GM12874 (cell line): ENCODE results near the gene FAM209B.
"Not testable (repeated sequence)": the region's sequence is repeated elsewhere in the genome, so short reads cannot be mapped to it uniquely, and the experiment has no call there.

Source experiments
- CTCF ChIP-seq: IDR thresholded peaks from 2 replicates; pipeline ENCODE4 v1.5.1; 2011; ENCODE audit warnings: low read depth, mild to moderate bottlenecking, control low read depth, low read length, moderate library complexity; ENCODE audit not compliant: insufficient read depth

FAM209B gene

DNA sequence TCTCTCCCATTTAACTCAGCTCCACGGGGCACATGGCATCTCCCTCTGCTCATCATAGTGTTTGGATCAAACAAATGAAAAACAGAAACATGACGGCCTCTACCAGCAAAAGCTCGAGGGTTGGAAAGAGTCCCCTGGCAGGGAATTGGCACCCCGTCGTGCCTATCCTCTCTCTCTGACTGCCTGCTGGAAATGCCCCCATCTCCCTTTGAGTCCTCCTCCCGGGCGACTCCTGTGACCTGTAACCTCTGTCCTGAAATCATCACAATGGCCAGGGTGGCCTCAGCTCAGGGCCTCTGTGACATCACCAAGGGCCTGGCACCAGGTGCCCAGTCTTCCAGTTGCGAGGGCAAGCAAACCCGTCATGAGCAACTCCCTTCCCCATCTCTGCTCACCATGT, at the start of gene FAM209B:
FAM209B (plus strand) TSS at position 301 of the 400 bp plus-strand sequence; CDS start at position 397, 96 bp downstream.
- TF ChIP-seq CTCF: not testable (repeated sequence)

DNA sequence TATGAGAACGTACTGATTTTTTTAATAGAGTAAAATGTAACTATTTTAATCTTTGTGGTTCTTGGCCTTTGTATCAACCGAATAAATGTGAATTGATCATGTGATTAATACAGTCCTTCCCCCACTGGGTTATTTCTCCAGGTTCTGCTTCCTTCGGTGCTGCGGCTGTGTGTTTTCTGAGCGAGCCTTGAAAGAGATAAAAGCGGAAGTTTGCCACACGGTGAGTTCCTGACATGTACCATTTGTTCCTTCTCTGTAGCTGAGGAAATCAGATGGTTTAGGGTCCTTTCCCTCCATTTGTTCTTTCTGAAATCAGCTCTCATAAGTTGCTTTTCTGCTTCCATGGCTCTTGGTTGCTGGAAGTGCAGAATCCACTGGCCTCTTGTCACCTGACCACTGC, 49.1 kb upstream of the FAM209B start:
- TF ChIP-seq CTCF: no peak

DNA sequence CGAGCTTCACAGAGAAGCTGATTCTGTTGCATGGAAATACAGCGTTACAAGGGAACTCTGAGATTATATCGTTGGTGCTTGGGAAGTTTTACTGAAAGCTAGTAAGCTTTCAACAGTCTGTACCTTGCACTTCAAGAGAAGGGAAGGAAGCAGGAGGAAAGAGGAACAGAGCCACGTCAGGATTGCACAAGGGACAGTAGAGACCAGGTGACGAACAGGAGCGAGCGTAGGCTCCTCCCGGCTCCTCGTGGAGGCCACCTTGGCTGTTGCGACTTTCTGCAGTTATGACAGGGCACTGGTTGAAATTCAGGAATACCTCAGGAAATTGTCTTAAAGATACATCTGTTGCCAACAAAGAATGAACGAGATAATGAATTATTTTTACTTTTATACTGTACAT, 45.8 kb upstream of the FAM209B start:
- TF ChIP-seq CTCF: no peak

GRCh38 chr20:56488566-56488965, 44.5 kb upstream of the FAM209B start:
- TF ChIP-seq CTCF: no peak

DNA sequence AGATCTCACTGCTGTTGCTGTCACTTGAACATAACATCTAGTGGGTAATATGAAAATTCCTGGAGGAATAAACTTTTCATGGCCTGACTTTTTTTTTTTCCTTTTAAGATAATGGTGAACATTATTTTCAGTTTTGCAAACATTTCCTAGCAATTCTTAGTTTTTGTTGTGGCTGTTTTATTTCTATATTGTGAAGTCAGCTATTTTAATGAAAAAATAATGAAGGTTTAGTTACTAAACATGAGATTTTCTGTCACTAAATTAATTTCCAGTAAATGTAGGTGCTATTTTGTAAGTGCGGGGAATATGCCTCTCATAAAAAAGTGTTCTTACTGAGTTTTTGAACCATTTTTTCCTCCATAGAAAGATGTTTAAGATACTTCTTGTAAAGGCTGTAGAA, 31.9 kb upstream of the FAM209B start:
- TF ChIP-seq CTCF: no peak

GRCh38 chr20:56503916-56504315, 29.1 kb upstream of the FAM209B start:
- TF ChIP-seq CTCF: no peak

DNA sequence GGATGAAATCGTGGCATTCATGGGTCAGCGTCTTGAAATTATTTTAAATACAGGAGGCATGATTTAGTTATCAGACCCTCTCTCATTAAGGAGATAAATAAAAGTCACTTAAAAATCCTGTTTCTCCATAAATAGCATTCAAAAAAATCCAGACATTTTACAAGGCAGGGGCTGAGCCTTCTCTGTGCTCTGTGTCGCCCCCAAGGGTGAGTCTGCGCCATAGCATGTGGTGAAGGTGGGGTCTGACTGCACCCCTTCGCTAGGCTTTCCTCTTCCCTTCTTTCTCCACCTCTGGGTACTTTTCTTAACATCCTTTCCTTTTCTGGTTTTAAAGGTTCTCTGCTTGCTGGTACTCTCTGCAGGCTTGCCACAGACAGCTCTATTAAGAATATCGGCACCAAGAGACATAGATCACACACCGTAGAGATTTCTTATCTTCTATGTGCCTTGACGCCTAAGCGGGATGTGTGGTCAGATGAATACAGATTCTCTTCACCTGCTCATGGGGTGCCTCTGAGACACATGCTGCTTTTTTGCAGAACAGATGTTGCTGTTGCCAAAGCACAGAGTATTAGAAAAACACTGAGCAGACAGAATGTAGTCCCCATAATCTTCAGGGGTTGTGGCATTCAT, 28.6 kb upstream of the FAM209B start:
- TF ChIP-seq CTCF: peak; percentile 59

DNA sequence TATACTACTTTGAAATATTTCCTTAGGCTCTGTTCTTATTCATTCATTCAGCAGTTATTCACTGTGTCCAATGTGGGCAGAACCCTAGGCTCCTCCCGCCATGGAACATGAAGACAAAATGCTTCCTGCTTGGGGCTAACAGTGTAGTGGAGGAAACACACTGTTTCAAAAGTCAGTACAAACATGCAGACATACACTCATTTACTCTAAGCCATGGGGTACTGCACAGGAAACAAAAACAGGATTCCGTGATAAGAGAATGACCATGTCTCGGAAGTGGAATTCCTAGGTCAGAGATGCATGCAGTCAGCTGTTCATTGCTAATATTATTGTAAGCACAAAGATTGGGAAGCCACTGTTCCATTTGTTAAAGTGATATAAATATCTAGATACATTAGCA, 26.9 kb upstream of the FAM209B start:
- TF ChIP-seq CTCF: no peak
